ENCODE results near the gene ANK3. TPM values are rescaled to one million over a fixed set of nuclear protein-coding genes. Genes with fewer than 3 reads are reported as not detected.

The ANK3 gene
- total RNA-seq, 2 donors from 2014 or later = 65.0 to 79.5 TPM

GRCh38 chr10:60419249-60419648, 29.6 kb upstream of the ANK3 start:
- peaks cover 22% of the 10 kb centered on the region for H3K27me3 Mint-ChIP-seq (ENCODE audit: insufficient read depth)
- no peak overlapping the region for H3K4me3 Mint-ChIP-seq
- H3K9me3 ChIP-seq (ENCODE audit: control insufficient read depth, low read length) = no peaks in the 10 kb centered on the region

GRCh38 chr10:60417901-60418300, 28.2 kb upstream of the ANK3 start:
- H3K27ac Mint-ChIP-seq = no peak overlapping the region
- no peaks in the 10 kb centered on the region for H3K36me3 Mint-ChIP-seq (ENCODE audit: low read depth)
- no peak overlapping the region for H3K9ac ChIP-seq (ENCODE audit: extremely low read depth, low read length, poor library complexity, severe bottlenecking)
- H3K4me1 Mint-ChIP-seq = peaks cover 19% of the 10 kb centered on the region
- no peak overlapping the region for H3K27ac ChIP-seq (ENCODE audit: low read depth, low read length)
- H3K27me3 Mint-ChIP-seq (ENCODE audit: insufficient read depth) = peaks cover 22% of the 10 kb centered on the region
- no peak overlapping the region for H3K4me3 Mint-ChIP-seq
- no peak for TF ChIP-seq CTCF (conservative IDR thresholded peaks at IDR 0.05)
- WGBS, 2 experiments (ENCODE audit: insufficient coverage in 1 of 2, insufficient read length in 1 of 2) = 96% methylated on average over 1 of the region's 1 CpG; no CpG with 5 or more reads in 1 of the 2 experiments
- no peaks in the 10 kb centered on the region for H3K36me3 ChIP-seq (ENCODE audit: control insufficient read depth, insufficient read depth, low read length)
- no peaks in the 10 kb centered on the region for H3K9me3 ChIP-seq (ENCODE audit: control insufficient read depth, low read length)
- H3K4me3 ChIP-seq (ENCODE audit: low read length) = no peak overlapping the region
- DNase-seq = no peak
- no peaks in the 10 kb centered on the region for H3K9me3 Mint-ChIP-seq
- peaks cover 15% of the 10 kb centered on the region for H3K4me1 ChIP-seq (ENCODE audit: control insufficient read depth, insufficient read depth, low read length)
- no peaks in the 10 kb centered on the region for H3K27me3 ChIP-seq (ENCODE audit: control insufficient read depth, insufficient read depth, low read length, poor library complexity, severe bottlenecking)

More at GRCh38 chr10:60419249-60419648, 29.6 kb upstream of the ANK3 start:
- H3K27ac Mint-ChIP-seq = no peak overlapping the region
- H3K36me3 Mint-ChIP-seq (ENCODE audit: low read depth) = no peaks in the 10 kb centered on the region
- H3K9me3 Mint-ChIP-seq = no peaks in the 10 kb centered on the region
- H3K27me3 ChIP-seq (ENCODE audit: control insufficient read depth, insufficient read depth, low read length, poor library complexity, severe bottlenecking) = no peaks in the 10 kb centered on the region
- no peak overlapping the region for H3K27ac ChIP-seq (ENCODE audit: low read depth, low read length)
- no peak for DNase-seq
- H3K4me1 Mint-ChIP-seq = peaks cover 16% of the 10 kb centered on the region
- no peaks in the 10 kb centered on the region for H3K36me3 ChIP-seq (ENCODE audit: control insufficient read depth, insufficient read depth, low read length)
- no peak overlapping the region for H3K4me3 ChIP-seq (ENCODE audit: low read length)
- H3K9ac ChIP-seq (ENCODE audit: extremely low read depth, low read length, poor library complexity, severe bottlenecking) = no peak overlapping the region
- H3K4me1 ChIP-seq (ENCODE audit: control insufficient read depth, insufficient read depth, low read length) = peaks cover 10% of the 10 kb centered on the region
- no peak for TF ChIP-seq CTCF (conservative IDR thresholded peaks at IDR 0.05)

- H3K27ac Mint-ChIP-seq = no peak overlapping the region
- no peaks in the 10 kb centered on the region for H3K9me3 ChIP-seq (ENCODE audit: control insufficient read depth, low read length)
- H3K27ac ChIP-seq (ENCODE audit: low read depth, low read length) = no peak overlapping the region
- DNase-seq = no peak
- peaks cover 22% of the 10 kb centered on the region for H3K27me3 Mint-ChIP-seq (ENCODE audit: insufficient read depth)
- no peaks in the 10 kb centered on the region for H3K36me3 Mint-ChIP-seq (ENCODE audit: low read depth)
- no peaks in the 10 kb centered on the region for H3K9me3 Mint-ChIP-seq
- no peak overlapping the region for H3K9ac ChIP-seq (ENCODE audit: extremely low read depth, low read length, poor library complexity, severe bottlenecking)
- 91 to 100% methylated on average over 2 of the region's 2 CpGs for WGBS, 2 experiments (ENCODE audit: insufficient coverage in 1 of 2, insufficient read length in 1 of 2)
- no peak overlapping the region for H3K4me3 ChIP-seq (ENCODE audit: low read length)
- no peak overlapping the region for H3K4me3 Mint-ChIP-seq
- peaks cover 19% of the 10 kb centered on the region for H3K4me1 Mint-ChIP-seq
- no peaks in the 10 kb centered on the region for H3K27me3 ChIP-seq (ENCODE audit: control insufficient read depth, insufficient read depth, low read length, poor library complexity, severe bottlenecking)
- no peak for TF ChIP-seq CTCF (conservative IDR thresholded peaks at IDR 0.05)
- H3K4me1 ChIP-seq (ENCODE audit: control insufficient read depth, insufficient read depth, low read length) = peaks cover 15% of the 10 kb centered on the region
- no peaks in the 10 kb centered on the region for H3K36me3 ChIP-seq (ENCODE audit: control insufficient read depth, insufficient read depth, low read length)
These were observed 27.3 kb upstream of the ANK3 start for GRCh38 chr10:60417024-60417423.
